ENCODE measurements around the gene TLR7.

DNA sequence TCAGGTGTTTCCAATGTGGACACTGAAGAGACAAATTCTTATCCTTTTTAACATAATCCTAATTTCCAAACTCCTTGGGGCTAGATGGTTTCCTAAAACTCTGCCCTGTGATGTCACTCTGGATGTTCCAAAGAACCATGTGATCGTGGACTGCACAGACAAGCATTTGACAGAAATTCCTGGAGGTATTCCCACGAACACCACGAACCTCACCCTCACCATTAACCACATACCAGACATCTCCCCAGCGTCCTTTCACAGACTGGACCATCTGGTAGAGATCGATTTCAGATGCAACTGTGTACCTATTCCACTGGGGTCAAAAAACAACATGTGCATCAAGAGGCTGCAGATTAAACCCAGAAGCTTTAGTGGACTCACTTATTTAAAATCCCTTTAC is 18.6 kb downstream of the TLR7 start:
- no peak for TF ChIP-seq CTCF (IDR thresholded peaks at IDR 0.05 in 8 of 11, conservative IDR thresholded peaks at IDR 0.05 in 3 of 11)
- TF ChIP-seq POLR2AphosphoS5 (IDR thresholded peaks at IDR 0.05) = no peak
- no peak for TF ChIP-seq POLR2A (IDR thresholded peaks at IDR 0.05)
